Measurements from ENCODE around the gene TMEM273. TPM values are rescaled to one million over a fixed set of nuclear protein-coding genes. Genes with fewer than 3 reads are reported as not detected.

TMEM273 gene
- total RNA-seq, 1 donor from 2014 or later: 63.1 TPM

GRCh38 chr10:49105076-49105475, 83.1 kb downstream of the TMEM273 start:
- intact Hi-C loops (cut with DNase I): no loop called here
- no peak overlapping the region for H3K27ac ChIP-seq
- no peaks in the 10 kb centered on the region for H3K36me3 ChIP-seq
- no peak for ATAC-seq
- DNase-seq: no peak
- H3K27me3 ChIP-seq: no peaks in the 10 kb centered on the region
- no peaks in the 10 kb centered on the region for H3K9me3 ChIP-seq
- no peak overlapping the region for H3K4me3 ChIP-seq
- peaks cover 27% of the 10 kb centered on the region for H3K4me1 ChIP-seq
- no peak for TF ChIP-seq CTCF (IDR thresholded peaks at IDR 0.05)

Other genes with a start within 250 kb of the TMEM273 start
- 0.96 TPM for gene LRRC18, start 248.6 kb downstream of the TMEM273 start, total RNA-seq
- gene VSTM4, start 72.9 kb downstream of the TMEM273 start, total RNA-seq: 19.5 TPM
- gene FAM170B, start 54.4 kb downstream of the TMEM273 start, total RNA-seq: not detected
- not detected for gene C10orf71, start 110.8 kb upstream of the TMEM273 start, total RNA-seq
- not detected for gene DRGX, start 207.7 kb upstream of the TMEM273 start, total RNA-seq